Stimulated activated CD8-positive, alpha-beta memory T cell treated with anti-CD3 and anti-CD28 coated beads, Interleukin-4, amount 100 ng/mL, for 48 hours (primary cell): ENCODE measurements around the gene GNAO1.

ENCODE experiments used
- DNase-seq: peaks from one replicate; pipeline ENCODE4 v3.0.0-alpha.2; 2020

Gene GNAO1

DNA sequence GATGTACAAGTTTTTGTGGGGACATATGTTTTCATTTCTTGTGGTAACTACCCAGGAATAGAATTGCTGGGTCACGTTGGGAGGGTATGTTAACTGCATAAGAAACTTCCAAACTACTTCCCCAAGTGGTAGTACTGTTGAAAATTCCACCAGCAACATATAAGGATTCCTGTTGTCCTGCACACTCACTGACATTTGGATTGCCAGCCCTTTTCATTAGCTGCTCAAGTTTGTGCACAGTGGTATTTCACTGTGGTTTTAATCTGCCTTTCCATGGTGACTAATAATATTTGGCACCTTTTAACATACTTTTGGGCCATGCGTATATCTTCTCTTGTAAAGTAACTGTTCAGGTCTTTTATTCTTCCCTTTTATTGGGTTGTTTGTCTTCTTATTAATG, 103.3 kb downstream of the GNAO1 start:
- no peak for DNase-seq

DNA sequence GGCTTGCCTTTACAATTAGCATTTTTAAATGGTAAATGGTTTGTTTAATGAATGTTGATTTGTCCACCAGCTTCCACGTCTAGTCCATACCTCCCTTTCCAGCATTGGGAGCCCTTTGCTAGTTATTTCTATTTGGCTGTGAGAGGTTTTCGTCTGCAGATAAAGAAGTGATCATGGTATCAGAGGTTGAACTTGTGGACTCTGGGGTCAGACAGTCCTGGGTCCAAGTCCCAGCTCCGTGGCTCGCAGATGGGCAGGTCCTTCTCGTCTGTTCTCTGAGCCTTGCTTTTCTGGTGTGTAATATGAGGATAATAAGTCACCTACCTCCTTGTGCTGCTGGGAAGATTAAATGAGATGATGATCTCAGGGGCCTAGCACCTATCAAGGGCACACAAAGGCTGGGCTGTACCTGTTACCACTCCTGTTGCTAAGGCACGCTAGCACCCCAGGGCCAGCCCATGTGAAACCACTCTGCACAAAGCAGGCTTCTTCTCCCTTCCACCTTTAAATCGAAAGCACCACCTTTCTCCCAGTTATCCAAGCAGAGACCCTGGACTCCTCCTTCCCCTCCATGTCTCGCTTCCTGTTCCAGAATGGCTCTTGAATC, 103.9 kb downstream of the GNAO1 start:
- DNase-seq: no peak

DNA sequence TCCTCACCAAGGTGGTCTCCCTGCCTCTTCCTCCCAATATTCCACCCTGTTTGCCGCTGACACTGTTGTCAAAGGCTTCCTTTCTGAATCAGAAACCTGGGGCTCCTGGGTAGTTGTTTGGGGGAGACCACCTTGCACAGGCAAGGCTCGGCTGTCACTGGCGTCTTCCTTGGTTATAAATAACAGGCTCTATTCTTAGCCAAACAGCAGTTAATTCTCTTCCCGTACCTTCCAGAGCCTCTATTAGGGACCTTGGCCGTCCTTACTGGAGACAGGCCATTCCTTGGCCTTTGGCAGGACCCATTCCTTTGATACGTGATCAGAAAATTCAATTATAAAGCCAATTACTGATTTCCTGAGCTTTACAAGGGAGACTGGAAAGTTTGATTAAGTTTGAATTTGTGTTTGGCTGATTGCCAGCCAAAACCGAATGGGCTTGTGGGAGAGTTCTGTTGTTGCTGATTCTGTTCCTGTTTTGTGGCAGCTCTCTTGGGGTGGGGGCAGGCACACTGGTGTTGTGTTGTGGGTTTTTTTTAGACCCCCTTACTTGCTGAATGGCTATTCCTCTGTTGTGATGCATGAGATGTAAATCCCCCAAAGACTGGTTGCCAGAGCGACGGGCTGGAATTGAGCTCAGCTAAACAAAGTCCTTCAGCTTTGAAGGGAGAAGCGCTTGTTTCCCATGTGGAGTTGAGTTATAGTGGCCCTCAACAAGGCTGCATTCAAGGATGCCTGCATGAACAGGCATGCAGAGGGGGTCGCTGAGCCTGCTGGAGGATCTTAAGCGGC, 104.6 kb downstream of the GNAO1 start:
- no peak for DNase-seq

DNA sequence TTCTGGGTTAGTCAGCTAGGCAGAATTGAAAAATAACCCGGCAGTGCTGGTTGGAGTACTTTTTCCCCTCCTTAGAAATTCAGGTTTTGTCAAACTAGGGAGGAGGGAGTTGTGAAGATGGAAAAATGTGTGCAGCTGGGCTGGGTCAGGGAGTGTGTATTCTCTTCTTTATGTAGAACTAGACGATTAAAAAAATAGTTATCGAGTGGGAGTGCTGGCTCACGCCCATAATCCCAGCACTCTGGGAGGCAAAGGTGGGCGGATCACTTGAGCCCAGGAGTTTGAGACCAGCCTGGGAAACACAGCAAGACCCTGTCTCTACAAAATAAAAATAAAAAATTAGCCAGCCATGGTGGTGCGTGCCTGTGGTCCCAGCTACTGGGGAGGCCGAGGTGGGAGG, 106.4 kb downstream of the GNAO1 start:
- DNase-seq: no peak

DNA sequence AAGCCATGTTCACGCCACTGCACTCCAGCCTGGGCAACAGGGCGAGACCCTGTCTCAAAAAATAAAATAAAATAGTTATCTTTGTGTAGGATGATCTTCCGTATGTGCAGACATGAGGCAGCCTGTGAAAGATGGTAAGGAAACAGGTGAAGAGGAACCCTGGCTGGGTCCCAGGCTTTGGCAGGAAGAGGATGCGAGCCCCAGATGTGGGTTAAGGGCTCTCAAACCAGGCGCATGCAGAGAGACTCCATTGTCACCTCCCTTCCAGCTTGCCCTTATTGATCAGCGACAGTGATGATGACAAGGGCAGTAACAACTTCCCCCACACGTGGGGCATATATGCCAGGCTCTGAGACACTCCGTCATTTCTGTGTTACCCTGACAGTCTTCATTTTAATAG, 106.8 kb downstream of the GNAO1 start:
- no peak for DNase-seq

DNA sequence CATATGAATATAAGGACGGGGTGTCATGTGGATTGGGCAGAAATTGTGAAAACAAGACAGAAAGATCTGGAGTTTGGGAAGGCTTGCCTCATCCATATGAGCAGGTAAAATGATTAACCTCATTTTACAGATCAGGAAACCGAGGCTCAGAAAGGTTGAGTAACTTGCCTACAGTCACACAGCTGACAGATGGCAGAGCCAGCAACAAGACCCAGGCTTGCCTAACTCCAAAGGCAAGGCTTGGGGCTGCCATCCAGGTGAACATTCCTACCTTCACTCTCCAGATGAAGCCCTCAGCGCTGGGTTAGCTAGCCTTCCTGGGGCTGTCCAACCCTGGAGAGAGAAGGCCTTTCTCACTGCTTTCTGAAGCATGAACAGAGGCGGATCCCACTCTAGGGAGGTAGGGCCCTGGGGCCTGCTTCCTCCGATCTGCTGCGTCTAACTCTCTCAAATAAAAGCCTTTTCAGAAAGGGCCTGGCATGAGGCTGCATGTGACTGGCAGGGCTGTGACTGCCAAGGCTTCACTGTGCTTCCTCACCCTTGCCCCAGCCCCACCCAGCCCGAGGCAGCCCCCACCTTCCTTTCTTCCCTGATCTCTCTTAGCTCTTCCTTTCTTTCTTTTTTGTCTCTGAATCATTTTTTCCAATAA, 107.8 kb downstream of the GNAO1 start:
- no peak for DNase-seq

DNA sequence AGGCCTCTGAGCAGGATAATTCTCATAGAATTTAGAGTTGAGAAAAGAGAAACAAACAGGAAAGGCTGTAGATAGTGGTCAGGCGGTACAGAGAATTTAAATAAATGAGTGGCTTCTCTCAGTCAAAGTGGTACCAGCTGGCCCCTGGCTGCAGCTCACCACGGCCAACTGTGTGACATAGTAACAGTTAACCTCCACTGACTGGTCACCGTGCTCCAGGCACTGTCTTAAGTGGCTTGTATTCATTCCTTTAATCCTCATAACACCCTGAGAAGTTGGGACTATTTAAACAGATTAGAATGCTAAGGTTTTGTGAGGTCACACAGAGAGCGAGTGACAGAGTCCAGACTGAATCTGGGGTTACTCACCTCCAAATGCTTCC, 108.9 kb downstream of the GNAO1 start:
- DNase-seq: no peak

DNA sequence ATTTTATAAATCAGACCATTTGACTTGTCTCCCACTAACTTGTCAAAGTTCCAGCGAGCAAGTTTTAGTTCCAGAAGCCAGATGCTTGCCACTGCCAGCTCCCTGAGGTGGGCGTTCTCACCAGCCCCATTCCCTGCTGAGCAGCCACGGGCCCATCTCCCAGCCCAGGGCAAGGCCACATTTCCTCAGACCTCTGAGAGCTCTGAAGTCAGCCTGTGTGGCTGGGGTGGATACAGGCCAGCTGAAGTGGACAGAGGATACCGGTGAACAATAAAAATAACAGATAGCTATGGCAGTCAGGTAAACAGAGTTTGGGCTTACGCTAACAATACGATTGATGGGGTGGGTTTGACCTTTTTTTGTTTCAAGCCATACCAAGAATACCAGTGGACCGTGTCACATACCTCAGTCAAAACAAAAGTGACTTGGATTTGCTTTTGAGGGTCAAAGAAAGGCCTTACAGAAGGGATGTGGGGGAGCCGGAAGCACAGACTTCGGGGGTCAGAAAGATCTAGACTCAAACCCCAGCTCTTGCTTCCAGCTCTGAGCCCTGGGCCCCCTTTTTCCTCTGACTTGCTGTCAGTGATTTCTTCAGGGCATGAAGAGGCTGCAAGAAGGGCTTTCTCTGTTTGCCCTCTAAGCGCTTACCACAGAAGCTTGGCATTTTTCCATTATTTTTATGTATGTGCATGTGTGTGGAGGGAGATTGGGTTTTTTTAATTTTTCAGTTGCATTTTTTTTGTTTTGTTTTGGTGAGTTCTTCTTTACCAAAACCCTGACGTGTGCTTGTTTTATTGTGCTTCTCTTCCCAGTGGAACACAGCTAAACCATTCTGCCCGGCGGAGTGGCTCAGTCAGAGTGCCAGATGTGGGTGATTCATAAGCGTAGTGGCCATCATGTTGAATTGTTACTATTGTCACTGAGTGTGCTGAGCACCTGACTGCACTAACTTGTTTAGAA, 109.9 kb downstream of the GNAO1 start:
- DNase-seq: no peak

DNA sequence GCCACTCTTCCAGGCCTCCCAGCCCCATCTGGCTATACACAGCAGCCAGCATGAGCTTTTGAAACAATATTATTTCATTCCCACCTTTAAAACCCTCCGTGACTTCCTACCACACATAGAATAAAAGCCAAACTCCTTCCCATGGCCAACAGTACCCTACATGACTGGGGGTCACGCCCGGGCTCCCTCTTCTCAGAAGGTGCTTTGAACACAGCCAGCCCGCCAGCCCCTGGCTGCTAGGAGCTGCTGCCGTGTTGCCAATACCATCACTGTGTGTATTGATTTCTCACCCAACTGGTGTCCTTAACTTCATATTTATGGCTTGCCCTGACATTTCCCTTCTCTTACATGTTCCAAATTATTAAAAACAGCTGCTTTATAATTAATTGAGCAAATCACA, 111.2 kb downstream of the GNAO1 start:
- DNase-seq: no peak

DNA sequence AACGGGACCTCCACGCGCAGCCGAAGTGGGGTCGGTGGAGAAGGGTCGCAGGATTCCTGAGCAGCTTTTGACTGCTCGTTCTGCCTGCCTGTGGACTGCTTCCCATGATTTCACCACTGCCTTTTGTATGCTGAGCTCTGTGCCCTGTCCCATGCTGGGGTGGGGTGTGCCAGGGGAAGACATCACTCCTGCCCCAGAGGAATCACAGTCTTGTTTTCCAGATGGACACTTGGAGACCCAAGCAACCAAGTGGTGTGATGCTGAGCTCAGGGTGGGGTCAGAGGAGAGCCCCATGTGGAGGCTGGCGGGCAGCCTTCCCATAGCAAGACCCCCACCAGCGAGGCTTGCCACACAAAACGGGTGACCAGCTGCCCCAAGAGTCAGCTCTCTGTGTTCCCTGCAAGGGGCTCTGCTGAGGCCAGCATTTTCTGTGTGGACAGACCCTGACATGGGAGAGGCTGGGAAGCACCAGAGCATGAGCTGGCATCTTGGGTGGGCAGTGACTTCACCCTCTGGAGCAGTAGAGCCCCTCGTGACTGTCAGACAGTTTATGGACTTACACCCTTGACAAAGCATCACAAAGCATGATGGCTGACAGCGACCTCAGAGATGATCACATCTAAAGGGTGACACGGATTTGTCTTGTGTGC, 111.9 kb downstream of the GNAO1 start:
- DNase-seq: no peak

DNA sequence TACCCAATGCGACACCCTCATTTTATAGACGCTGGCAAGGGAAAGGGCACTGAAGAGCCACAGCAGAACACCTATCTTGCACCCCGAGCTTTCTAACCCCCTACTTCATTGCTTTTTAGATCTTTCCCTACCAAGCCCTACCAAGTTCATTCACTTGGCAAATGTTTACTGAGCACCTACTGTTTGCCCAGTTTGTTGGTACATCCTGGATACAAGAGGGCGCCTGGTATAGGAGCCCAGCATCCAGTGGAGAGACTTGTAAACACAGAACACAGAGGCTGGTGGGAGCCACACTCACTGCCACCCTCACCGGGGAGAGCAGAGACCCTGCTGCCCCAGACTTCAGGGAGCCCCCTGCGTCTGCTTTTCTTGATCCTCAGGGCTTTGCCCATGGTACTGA, 112.6 kb downstream of the GNAO1 start:
- no peak for DNase-seq

DNA sequence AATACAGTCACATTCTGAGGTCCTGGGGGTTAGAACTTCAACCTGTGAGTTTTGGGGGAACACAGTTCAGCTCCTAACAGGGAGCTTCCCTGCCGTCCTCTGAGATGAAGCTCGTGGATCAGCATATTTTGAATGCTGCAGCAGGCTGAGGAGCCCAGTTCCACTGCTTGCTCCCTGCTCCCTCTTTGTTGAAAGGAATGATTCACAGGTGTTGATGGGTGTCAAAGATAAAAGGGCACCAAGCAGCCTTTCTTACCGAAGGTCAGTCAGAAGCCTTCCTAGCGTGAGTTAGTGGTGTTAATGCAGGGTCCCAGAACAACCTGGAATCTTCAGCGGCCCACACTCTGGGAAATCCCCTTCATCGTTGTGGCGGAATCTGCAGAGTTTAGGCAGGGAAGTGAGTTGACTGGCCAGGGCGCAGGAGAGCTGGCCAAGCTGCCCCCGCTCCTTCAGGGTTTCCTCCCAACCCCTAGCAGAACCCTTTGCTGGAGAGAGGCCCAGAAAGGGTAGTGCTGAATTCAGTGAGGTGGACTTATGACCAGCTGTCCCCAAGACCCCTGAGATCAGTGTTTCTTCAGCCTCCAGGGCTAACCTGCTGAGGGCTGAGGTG, 114.8 kb downstream of the GNAO1 start:
- no peak for DNase-seq

DNA sequence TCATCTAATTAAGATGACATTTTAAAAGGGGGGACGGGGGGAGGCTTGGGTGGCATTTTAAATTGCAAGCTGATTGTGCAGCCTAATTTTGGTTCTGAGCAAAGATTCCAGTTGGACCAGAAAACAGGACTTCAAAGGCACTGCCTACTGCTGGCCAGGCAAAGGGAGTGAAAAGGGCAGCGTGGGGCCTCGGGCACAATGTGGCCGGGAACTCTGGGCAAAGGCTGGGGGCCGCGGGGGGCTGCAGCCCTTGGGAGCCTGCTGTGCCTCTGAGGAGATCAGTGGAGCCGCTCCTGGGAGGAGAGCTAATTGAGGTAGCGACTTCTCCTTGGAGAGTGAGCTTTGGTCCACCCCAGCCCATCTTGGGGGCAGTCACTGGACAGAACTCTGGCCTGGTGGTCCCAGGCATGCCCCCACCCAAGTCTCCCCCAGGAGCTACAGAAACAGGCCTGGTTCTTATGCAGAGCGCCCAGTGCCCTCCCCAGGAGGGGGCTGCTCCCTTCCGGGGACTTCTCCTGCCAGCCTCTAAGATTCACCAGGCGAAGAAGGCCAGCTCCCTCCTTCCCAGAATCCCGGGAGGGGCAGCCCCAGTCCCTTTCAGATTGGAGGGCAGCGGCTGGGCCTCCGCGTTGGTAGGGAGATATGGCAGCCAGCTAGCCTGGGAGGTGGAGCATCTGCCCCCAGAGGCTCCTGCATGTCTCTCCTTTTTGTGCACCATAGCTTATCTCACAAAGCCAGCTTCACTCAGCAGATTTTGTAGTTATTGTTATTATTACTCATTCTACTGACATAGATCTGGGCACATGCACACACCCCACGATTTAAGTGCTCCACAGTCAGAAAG, 115.6 kb downstream of the GNAO1 start:
- DNase-seq: no peak

DNA sequence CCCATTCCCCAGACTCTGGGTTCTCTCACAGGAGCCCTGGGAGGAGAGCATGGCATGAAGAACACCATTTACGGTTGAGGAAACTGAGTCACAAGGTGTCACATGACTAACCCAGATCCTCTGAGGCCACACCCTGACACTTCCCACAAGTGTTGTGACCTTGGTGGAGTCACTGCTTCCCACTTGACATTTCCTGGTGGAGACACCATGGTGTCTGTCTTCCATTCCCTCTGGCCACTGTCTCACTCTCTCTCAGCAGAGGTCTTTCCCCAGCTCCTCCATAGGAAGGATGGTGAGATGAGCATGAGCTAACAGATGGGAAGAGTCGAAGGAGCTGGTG, 116.2 kb downstream of the GNAO1 start:
- DNase-seq: no peak

DNA sequence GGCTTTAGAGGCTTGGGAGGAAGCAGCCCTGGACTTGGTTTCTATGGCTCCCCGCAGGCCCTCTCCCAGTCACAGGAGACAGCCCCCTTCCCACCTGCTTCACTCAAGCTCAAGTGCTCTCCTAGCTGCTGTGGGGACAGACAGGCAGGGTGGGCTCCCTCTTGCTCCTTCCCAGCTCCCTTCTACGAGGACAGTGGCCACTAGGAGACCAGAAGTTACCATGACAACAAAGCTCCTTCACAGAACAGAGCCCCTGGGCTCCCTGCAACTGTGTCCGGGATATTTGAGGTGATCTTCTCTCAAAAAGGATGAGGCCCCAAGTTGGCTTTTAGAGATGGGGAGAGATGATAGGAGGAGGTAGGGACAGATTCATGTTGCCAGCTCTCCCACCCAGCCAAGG, 117.7 kb downstream of the GNAO1 start:
- DNase-seq: no peak

DNA sequence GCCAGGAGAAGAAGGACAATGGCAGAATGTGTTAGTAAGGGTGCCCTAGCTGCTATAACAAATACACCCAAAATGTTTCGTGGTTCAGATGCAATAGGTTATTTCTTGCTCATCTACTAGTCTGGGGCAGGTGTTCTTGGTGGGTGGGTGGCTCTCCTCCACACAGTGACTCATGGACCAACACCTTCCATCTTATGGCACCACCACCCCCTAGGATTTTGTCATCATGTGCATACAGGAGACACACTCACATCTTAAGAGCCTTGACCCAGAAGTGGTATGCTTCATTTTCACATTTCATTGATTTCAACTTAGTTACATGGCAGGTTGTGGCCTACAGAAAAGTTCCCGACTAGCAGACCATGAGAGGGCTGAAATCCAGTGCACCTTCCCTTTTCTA, 119.4 kb downstream of the GNAO1 start:
- DNase-seq: no peak

DNA sequence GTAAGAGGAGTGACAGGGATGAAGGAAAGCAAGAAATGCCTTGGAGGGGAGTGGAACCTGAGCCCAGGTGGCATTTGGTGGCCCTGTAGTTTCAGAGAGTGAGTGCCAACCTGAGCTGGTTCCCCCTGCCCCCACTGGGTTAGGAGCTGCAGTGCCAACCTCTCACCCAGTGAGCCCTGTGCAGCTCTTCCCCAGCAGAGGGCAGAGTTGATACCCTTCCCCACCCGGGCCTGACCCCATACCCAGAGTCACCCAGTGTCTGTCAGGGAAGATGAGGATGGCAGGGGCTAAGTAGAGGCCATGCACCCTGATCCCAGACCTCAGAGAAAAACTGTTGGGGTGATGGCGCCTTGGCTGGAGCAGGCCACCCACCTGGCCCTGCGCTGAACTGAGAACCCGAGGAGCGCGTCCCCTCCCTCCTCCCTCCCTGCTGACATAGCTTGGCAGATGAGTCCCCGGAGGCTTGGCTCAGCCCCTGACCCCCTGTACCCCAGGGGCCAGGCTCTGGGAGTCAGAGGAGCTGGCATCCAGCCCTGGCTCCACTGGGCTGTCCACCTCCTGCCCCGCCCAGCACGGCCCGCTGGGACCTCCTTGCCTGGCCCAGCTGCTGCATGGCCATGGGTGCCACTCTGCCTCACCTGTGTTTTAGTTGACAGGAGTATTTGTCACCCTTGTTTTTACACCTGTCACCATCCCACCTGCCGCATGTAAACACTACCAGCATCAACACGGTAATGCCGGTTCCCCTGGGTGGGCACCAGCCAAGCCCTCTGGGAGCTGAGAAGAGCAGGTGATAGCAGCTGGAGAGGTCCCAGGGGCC, 120.1 kb downstream of the GNAO1 start:
- DNase-seq: peak; percentile 28

DNA sequence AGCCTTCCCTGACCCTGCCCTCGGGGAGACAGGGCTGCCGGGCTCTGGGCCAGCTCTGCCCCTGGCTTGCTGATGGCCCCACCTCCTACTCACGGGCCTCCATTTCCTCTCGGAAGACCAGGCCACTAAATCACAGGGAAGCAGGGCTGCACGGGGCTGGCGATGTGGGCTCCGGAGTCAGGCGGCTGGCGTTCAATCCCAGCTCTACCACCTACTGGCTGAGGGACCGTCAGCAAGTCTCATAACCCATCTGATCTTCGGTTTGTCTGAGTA, 120.7 kb downstream of the GNAO1 start:
- DNase-seq: no peak

DNA sequence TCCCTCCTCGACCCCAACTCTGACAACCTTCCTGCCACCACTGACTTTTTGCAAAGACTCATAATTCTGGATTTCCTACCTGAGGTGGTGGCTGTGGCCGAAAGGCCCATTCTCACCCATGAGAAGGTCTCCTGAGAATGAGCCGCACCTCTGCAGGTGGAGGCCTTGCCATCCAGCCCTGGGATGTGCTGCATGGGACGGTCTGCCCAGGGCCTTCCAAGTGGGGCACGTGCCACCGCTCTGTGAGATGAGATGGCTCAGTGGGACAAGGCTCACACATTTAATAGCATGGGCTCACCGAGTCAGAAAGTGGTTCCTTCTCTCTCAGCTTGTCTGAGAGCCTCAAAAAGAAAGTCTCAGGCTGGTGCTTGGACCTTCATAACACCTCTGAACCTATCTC, 121.3 kb downstream of the GNAO1 start:
- no peak for DNase-seq

DNA sequence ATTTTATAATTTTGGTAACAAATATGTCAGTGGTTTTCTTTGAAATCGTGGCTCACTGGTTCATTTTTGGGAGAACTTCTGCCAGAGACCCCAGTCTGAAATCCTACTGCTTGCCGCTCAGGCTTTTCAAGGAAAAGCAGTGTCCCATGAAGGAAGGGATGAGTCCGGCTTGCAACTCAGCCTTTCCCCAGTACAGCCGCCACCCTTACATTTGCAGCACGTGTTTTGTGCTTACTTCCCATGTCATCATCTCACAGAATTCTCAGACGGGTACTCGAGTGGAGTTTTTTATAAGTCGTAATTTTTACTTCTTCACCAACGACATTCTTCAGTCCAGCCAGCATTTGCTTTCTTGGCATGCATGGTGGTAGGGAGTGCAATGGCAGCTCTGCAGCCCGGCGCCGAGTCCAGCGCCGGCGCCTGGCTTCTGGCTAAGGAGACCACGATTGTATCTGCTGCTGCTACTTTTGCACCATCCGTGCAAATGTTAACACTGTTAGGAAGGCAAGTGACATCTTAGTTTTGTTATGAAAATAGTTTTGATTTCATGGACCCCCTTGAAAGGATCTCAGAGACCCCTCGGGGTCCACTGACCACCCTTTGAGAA, 123.1 kb downstream of the GNAO1 start:
- no peak for DNase-seq
